HG03064 (cell line): Measurements from ENCODE around the gene METTL16.

Experiments
- ATAC-seq: cut with Tn5 transposase; IDR thresholded peaks from one replicate; pipeline ENCODE4 v1.9.1; 2021; ENCODE audit warnings: low read depth; ENCODE audit not compliant: unreplicated experiment

Gene METTL16

GRCh38 chr17:2385240-2386210, 126.2 kb downstream of the METTL16 start:
- ATAC-seq = no peak

- no peak for ATAC-seq
Observed at GRCh38 chr17:2384439-2385127, 127.1 kb downstream of the METTL16 start.

GRCh38 chr17:2383628-2384167, 128.0 kb downstream of the METTL16 start:
- no peak for ATAC-seq

- no peak for ATAC-seq
Observed at GRCh38 chr17:2380950-2381649, 130.6 kb downstream of the METTL16 start.

GRCh38 chr17:2380226-2380922, 131.3 kb downstream of the METTL16 start:
- no peak for ATAC-seq

GRCh38 chr17:2379489-2380225, 132.0 kb downstream of the METTL16 start:
- ATAC-seq = no peak

- no peak for ATAC-seq
Observed at GRCh38 chr17:2378905-2379304, 132.8 kb downstream of the METTL16 start.

GRCh38 chr17:2377659-2378058, 134.0 kb downstream of the METTL16 start:
- no peak for ATAC-seq

GRCh38 chr17:2376107-2376506, 135.6 kb downstream of the METTL16 start:
- ATAC-seq = no peak

GRCh38 chr17:2375406-2375805, 136.3 kb downstream of the METTL16 start:
- no peak for ATAC-seq

GRCh38 chr17:2374549-2375285, 137.0 kb downstream of the METTL16 start:
- no peak for ATAC-seq

- no peak for ATAC-seq
Observed at GRCh38 chr17:2373179-2373578, 138.5 kb downstream of the METTL16 start.

GRCh38 chr17:2372681-2373080, 139.0 kb downstream of the METTL16 start:
- ATAC-seq = no peak

- ATAC-seq = no peak
Observed at GRCh38 chr17:2372180-2372579, 139.5 kb downstream of the METTL16 start.

GRCh38 chr17:2371183-2372130, 140.2 kb downstream of the METTL16 start:
- ATAC-seq = no peak

GRCh38 chr17:2370211-2370589, 141.5 kb downstream of the METTL16 start:
- ATAC-seq = no peak

- no peak for ATAC-seq
Observed at GRCh38 chr17:2369551-2370210, 142.0 kb downstream of the METTL16 start.
